Hepatocyte (in vitro differentiated cells): Measurements from ENCODE around the gene METTL23. TPM values are rescaled to one million over a fixed set of nuclear protein-coding genes. Genes with fewer than 3 reads are reported as not detected.
A peak's percentile ranks its signal among the peaks of the same experiment; 100 is the strongest.

ENCODE experiments used
- DNase-seq: peaks from one replicate; pipeline ENCODE4 v3.0.0-alpha.2; 2016; ENCODE audit warnings: low spot score
- H2AFZ ChIP-seq: fragments of 200-600 bp; sonication (generic); 2 replicates; pipeline ENCODE4 v1.6.0; 2016; ENCODE audit warnings: antibody characterized with exemption, mild to moderate bottlenecking
- H3K27ac ChIP-seq: fragments of 200-600 bp; sonication (generic); 2 replicates; pipeline ENCODE4 v1.5.1; 2016; ENCODE audit warnings: mild to moderate bottlenecking
- H3K27me3 ChIP-seq: fragments of 200-600 bp; sonication (generic); 2 replicates; pipeline ENCODE4 v1.6.1; 2016
- H3K36me3 ChIP-seq: fragments of 200-600 bp; sonication (generic); replicated peaks from 2 replicates; pipeline ENCODE4 v1.5.1; 2016; ENCODE audit warnings: low read depth; ENCODE audit not compliant: insufficient read depth
- H3K4me1 ChIP-seq: fragments of 200-600 bp; sonication (generic); 2 replicates; pipeline ENCODE4 v1.5.1; 2016; ENCODE audit warnings: mild to moderate bottlenecking, moderate library complexity; ENCODE audit not compliant: insufficient read depth
- H3K4me2 ChIP-seq: fragments of 200-600 bp; sonication (generic); 2 replicates; pipeline ENCODE4 v1.6.0; 2016
- H3K4me3 ChIP-seq: fragments of 200-600 bp; sonication (generic); 2 replicates; pipeline ENCODE4 v1.5.1; 2016; ENCODE audit warnings: mild to moderate bottlenecking
- H3K79me2 ChIP-seq: fragments of 200-600 bp; sonication (generic); 2 replicates; pipeline ENCODE4 v1.6.0; 2017; ENCODE audit warnings: mild to moderate bottlenecking
- H3K9me2 ChIP-seq: fragments of 200-600 bp; sonication (generic); replicated peaks from 2 replicates; pipeline ENCODE4 v1.6.0; 2017; ENCODE audit warnings: mild to moderate bottlenecking; ENCODE audit not compliant: insufficient read depth
- H3K9me3 ChIP-seq: fragments of 200-600 bp; sonication (generic); 2 replicates; pipeline ENCODE4 v1.5.1; 2016; ENCODE audit warnings: low read depth, mild to moderate bottlenecking
- H4K20me1 ChIP-seq: fragments of 200-600 bp; sonication (generic); 2 replicates; pipeline ENCODE4 v1.6.0; 2016; ENCODE audit warnings: mild to moderate bottlenecking; ENCODE audit not compliant: insufficient read depth, poor library complexity, severe bottlenecking
- EZH2 ChIP-seq: fragments of 200-600 bp; sonication (generic); IDR thresholded peaks from 2 replicates; pipeline ENCODE4 v1.6.1; 2016; ENCODE audit warnings: antibody characterized with exemption, mild to moderate bottlenecking, borderline replicate concordance
- EZH2phosphoT487 ChIP-seq: fragments of 200-600 bp; sonication (generic); IDR thresholded peaks from one replicate; pipeline ENCODE4 v1.6.1; 2018; ENCODE audit warnings: antibody characterized with exemption, mild to moderate bottlenecking, low read depth, moderate library complexity; ENCODE audit not compliant: unreplicated experiment, severe bottlenecking
- WGBS: methylation state at CpG from one replicate; pipeline ENCODE4 v1.1.6; 2016; ENCODE audit warnings: low lambda C conversion rate; ENCODE audit errors: missing lambda C conversion rate; 5-methylcytosine and 5-hydroxymethylcytosine counted together
- polyA plus RNA-seq: library from polyadenylated mRNA; unstranded; fragments of >200 nt; fragmentation: Nextera tagmentation; extraction: Ambion mirVana; gene quantifications from 2 replicates; pipeline ENCODE4 v1.2.1, GENCODE V29; 2016
- total RNA-seq: library from RNA; depleted of rRNA; stranded (reverse); fragments of >200 nt; gene quantifications from 2 replicates; pipeline ENCODE4 v1.2.3, GENCODE V29; 2014
- TF ChIP-seq, protein P1 (sequence below): fragments of 200-600 bp; sonication (generic); IDR thresholded peaks from 2 replicates; pipeline ENCODE4 v1.5.1; 2016; ENCODE audit warnings: antibody characterized with exemption, mild to moderate bottlenecking; ENCODE audit not compliant: poor library complexity

The METTL23 gene
- total and polyA plus RNA-seq, 2 experiments from 2014 or later: 36.6 to 56.5 TPM

DNA sequence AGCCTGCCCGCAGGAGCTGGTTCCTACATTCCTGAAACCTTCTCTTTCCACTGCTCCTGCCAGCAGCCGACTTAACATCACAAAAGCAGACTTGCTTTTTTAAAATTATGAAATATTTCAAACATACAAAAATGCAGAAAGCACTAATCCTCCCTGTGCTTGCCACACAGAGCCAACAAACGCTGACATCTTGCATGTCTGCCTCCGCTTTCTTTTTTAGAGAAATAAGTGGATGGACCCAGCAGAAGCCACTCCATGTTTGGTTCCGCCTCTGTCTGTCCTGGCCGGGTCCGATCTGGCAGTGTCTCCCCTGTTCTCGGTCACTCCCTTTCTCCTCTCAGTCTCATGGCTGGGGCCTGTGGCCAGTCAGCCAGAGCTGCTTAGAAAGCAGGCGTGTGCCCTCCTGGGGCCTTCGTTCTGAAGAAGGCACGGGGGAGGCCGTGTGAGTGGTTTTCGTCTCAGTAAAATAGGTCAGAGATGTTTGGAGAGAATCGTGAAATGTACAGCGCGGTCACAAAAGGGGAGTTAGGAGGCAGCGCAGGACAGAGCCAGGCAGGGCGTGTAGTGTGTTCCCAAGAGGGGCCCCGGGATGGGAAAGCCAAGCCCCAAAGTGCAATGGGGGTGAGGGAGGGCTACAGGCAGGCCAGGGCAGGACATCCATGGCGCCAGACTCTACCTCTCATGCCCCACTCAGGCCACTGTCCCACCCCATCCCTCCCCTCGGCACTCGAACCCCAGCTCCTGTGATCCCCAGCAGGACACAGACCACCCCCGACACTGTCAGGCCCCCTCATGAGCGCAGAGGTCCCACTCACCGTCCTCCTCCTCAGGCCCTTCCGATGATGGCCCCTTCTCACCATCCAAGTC, 39.1 kb upstream of the METTL23 start:
- Histone ChIP-seq H3K9me2 (no peaks in the 10 kb centered on the region), H3K9me3 (no peaks in the 10 kb centered on the region), H3K4me2 (peak overlapping the region; percentile 58), H4K20me1 (no peaks in the 10 kb centered on the region), H3K27me3 (no peaks in the 10 kb centered on the region), H3K4me3 (no peak overlapping the region), H3K27ac (peak overlapping the region; percentile 86), H3K36me3 (no peaks in the 10 kb centered on the region), H3K4me1 (peaks cover 27% of the 10 kb centered on the region), H3K79me2 (peaks cover 22% of the 10 kb centered on the region), H2AFZ (no peak overlapping the region)
- WGBS: 77% methylated on average over 24 of the region's 26 CpGs
- TF ChIP-seq, protein P1, sequence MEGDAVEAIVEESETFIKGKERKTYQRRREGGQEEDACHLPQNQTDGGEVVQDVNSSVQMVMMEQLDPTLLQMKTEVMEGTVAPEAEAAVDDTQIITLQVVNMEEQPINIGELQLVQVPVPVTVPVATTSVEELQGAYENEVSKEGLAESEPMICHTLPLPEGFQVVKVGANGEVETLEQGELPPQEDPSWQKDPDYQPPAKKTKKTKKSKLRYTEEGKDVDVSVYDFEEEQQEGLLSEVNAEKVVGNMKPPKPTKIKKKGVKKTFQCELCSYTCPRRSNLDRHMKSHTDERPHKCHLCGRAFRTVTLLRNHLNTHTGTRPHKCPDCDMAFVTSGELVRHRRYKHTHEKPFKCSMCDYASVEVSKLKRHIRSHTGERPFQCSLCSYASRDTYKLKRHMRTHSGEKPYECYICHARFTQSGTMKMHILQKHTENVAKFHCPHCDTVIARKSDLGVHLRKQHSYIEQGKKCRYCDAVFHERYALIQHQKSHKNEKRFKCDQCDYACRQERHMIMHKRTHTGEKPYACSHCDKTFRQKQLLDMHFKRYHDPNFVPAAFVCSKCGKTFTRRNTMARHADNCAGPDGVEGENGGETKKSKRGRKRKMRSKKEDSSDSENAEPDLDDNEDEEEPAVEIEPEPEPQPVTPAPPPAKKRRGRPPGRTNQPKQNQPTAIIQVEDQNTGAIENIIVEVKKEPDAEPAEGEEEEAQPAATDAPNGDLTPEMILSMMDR: no peak
- TF ChIP-seq EZH2phosphoT487 (no peak), EZH2 (no peak)
- no peak for DNase-seq

DNA sequence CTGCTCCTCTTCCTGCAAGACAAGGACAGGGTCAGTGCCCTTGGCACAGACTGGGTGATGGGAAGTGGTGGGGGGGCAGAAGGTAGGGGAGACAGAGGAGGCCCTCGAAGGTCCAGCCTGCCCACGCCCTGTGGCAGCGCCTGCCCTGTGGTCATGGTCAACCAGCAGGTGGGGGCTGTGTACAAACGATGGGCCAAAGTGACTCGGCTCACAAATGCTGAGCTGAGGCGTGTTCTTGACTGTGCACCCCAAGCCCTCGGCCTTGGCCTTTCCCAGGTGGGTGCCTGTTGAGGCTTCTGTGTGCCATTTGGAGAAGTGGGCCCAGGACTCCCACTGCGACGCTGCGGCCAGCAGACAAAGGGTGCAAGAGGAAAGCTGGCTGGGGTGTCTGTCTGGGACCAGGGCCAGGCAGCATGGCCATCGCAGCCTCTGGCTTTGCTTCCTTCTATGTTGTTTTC, 38.4 kb upstream of the METTL23 start:
- Histone ChIP-seq H3K79me2 (peaks cover 28% of the 10 kb centered on the region), H3K27me3 (no peaks in the 10 kb centered on the region), H3K36me3 (no peaks in the 10 kb centered on the region), H2AFZ (no peak overlapping the region), H3K4me2 (peak overlapping the region; percentile 59), H3K27ac (peak overlapping the region; percentile 86), H3K9me2 (no peaks in the 10 kb centered on the region), H3K4me3 (no peak overlapping the region), H4K20me1 (no peaks in the 10 kb centered on the region), H3K9me3 (no peaks in the 10 kb centered on the region), H3K4me1 (peaks cover 27% of the 10 kb centered on the region)
- no peak for DNase-seq
- TF ChIP-seq EZH2phosphoT487: no peak
- no peak for TF ChIP-seq EZH2
- TF ChIP-seq, protein P1: no peak
- 87% methylated on average over 11 of the region's 11 CpGs for WGBS

DNA sequence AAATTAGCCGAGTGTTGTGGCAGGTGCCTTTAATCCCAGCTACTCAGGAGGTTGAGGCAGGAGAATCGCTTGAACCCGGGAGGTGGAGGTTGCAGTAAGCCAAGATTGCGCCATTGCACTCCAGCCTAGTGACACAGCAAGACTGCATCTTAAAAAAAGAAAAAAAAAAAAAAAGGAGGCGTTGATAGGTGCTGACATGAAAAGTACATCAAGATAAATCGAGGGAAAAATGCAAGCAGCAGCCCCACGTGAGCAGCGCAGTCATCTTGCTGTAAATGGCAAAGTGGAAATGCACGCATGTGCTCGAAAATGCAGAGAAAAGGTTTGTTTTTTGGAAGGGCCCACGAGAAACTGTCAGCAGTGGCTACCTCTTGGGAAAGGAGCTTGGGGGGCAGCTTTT, 36.8 kb upstream of the METTL23 start:
- no peak overlapping the region for H3K27ac ChIP-seq
- DNase-seq: no peak
- 81% methylated on average over 11 of the region's 11 CpGs for WGBS
- no peaks in the 10 kb centered on the region for H3K9me3 ChIP-seq
- H3K27me3 ChIP-seq: no peaks in the 10 kb centered on the region
- H3K79me2 ChIP-seq: peaks cover 42% of the 10 kb centered on the region
- no peak overlapping the region for H3K4me2 ChIP-seq
- no peaks in the 10 kb centered on the region for H3K9me2 ChIP-seq
- TF ChIP-seq EZH2phosphoT487 (no peak), EZH2 (no peak)
- TF ChIP-seq, protein P1: no peak
- H3K4me1 ChIP-seq: peaks cover 27% of the 10 kb centered on the region
- H3K36me3 ChIP-seq: no peaks in the 10 kb centered on the region
- H3K4me3 ChIP-seq: no peak overlapping the region
- no peaks in the 10 kb centered on the region for H4K20me1 ChIP-seq
- no peak overlapping the region for H2AFZ ChIP-seq
